Endothelial cell of umbilical vein (primary cell): ENCODE results near the gene LRP6. TPM values are rescaled to one million over a fixed set of nuclear protein-coding genes. Genes with fewer than 3 reads are reported as not detected.

ENCODE experiments used
- BruUV-seq: library from RNA; stranded (reverse); fragments of 400-500 nt; replicated peaks from 2 replicates; lab custom pipeline; 2021; lab: Mats Ljungman, UMichigan
- CTCF ChIA-PET: fragments of 300-600, 350-600 bp; sonication (Branson Sonifier 250); formaldehyde crosslinking; loops from one replicate; lab custom pipeline; 2021; ENCODE audit warnings: antibody characterized with exemption, inconsistent platforms; lab: Charles Lee
- POLR2A ChIA-PET: fragments of 300-600, 350-600 bp; sonication (Branson Sonifier 250); formaldehyde crosslinking; loops from one replicate; lab custom pipeline; 2021; ENCODE audit warnings: antibody characterized with exemption, inconsistent platforms; lab: Charles Lee
- DNase-seq: peaks from one replicate; pipeline ENCODE4 v3.0.0-alpha.2; 2011; ENCODE audit warnings: low read depth, low spot score
- FAIRE-seq: peaks from 2 replicates; lab custom pipeline; 2011; peaks lifted over from hg19 to GRCh38; lab: Jason Lieb, UNC
- H2AFZ ChIP-seq: 2 replicates; pipeline ENCODE4 v1.6.0; 2012; ENCODE audit warnings: low read depth, low read length, control low read depth, inconsistent platforms
- H3K27ac ChIP-seq: 2 replicates; pipeline ENCODE4 v1.5.1; 2011; ENCODE audit warnings: low read depth, mild to moderate bottlenecking, control low read depth, low read length, moderate library complexity; ENCODE audit not compliant: insufficient read depth
- H3K27me3 ChIP-seq, 2 experiments: 2 replicates each; pipeline versions ENCODE4 v1.6.0 to v1.6.1; 2011; ENCODE audit warnings: low read length in 2 of 2, mixed read lengths in 1 of 2; ENCODE audit not compliant: control insufficient read depth in 2 of 2, insufficient read depth in 2 of 2
- H3K36me3 ChIP-seq, 2 experiments: 2 replicates in 1 of 2; 3 replicates in 1 of 2; pipeline ENCODE4 v1.5.1; 2011; ENCODE audit warnings: low read length in 2 of 2, mild to moderate bottlenecking in 1 of 2, moderate library complexity in 1 of 2; ENCODE audit not compliant: control insufficient read depth in 2 of 2, insufficient read depth in 2 of 2; ENCODE audit errors: extremely low read depth in 1 of 2
- H3K4me1 ChIP-seq: 3 replicates; pipeline ENCODE4 v1.5.1; 2011; ENCODE audit warnings: mild to moderate bottlenecking, low read length; ENCODE audit not compliant: control insufficient read depth, insufficient read depth; ENCODE audit errors: extremely low read depth
- H3K4me2 ChIP-seq: 2 replicates; pipeline ENCODE4 v1.6.1; 2011; ENCODE audit warnings: low read length, control low read depth, mixed read lengths; ENCODE audit not compliant: insufficient read depth
- H3K4me3 ChIP-seq, 3 experiments: fragments of 200-600 bp in 1 of 3; sonication (generic), shearing (Covaris generic) in 1 of 3; replicated peaks in 1 of 3; 2 replicates each; pipeline ENCODE4 v1.5.1; 2011 to 2016; ENCODE audit warnings: control low read depth in 3 of 3, low read length in 3 of 3, mild to moderate bottlenecking in 2 of 3, inconsistent platforms in 1 of 3, low read depth in 1 of 3, moderate library complexity in 1 of 3; ENCODE audit not compliant: insufficient read depth in 1 of 3
- H3K79me2 ChIP-seq: 2 replicates; pipeline ENCODE4 v1.6.0; 2012; ENCODE audit warnings: low read length, inconsistent platforms; ENCODE audit not compliant: control insufficient read depth, insufficient read depth
- H3K9ac ChIP-seq: replicated peaks from 2 replicates; pipeline ENCODE3; 2011; ENCODE audit warnings: low read length, control low read depth; ENCODE audit not compliant: insufficient read depth; ENCODE audit errors: extremely low read depth
- H3K9me1 ChIP-seq: replicated peaks from 3 replicates; pipeline ENCODE4 v1.6.0; 2011; ENCODE audit warnings: mild to moderate bottlenecking, low read length; ENCODE audit not compliant: control insufficient read depth, insufficient read depth; ENCODE audit errors: extremely low read depth
- H3K9me3 ChIP-seq: replicated peaks from 2 replicates; pipeline ENCODE4 v1.5.1; 2012; ENCODE audit warnings: low read length, inconsistent platforms; ENCODE audit not compliant: control insufficient read depth, insufficient read depth
- H4K20me1 ChIP-seq: replicated peaks from 2 replicates; pipeline ENCODE3; 2011; ENCODE audit warnings: mild to moderate bottlenecking, low read length; ENCODE audit not compliant: control insufficient read depth, insufficient read depth; ENCODE audit errors: extremely low read depth
- CTCF ChIP-seq, 2 donors: IDR thresholded peaks; 1 replicate in 1 of 2; 2 replicates in 1 of 2; pipeline ENCODE4 v1.5.1; 2011; ENCODE audit warnings: low read length in 2 of 2, mild to moderate bottlenecking in 2 of 2, moderate library complexity in 2 of 2, control low read depth in 1 of 2, inconsistent platforms in 1 of 2, low read depth in 1 of 2; ENCODE audit not compliant: insufficient read depth in 1 of 2; ENCODE audit errors: extremely low read depth in 1 of 2
- EZH2 ChIP-seq: IDR thresholded peaks from 2 replicates; pipeline ENCODE4 v1.6.1; 2012; ENCODE audit warnings: borderline replicate concordance, low read depth, mild to moderate bottlenecking, moderate library complexity, low read length, inconsistent platforms; ENCODE audit not compliant: severe bottlenecking
- FOS ChIP-seq: IDR thresholded peaks from 2 replicates; pipeline ENCODE4 v1.6.1; 2011; ENCODE audit warnings: mild to moderate bottlenecking, low read length, moderate library complexity, borderline replicate concordance; ENCODE audit not compliant: insufficient read depth
- GATA2 ChIP-seq: IDR thresholded peaks from 2 replicates; pipeline ENCODE4 v1.7.0; 2011; ENCODE audit warnings: low read depth, mild to moderate bottlenecking, moderate library complexity, mixed read lengths, low read length; ENCODE audit not compliant: insufficient read length, insufficient read depth
- JUN ChIP-seq: IDR thresholded peaks from 2 replicates; pipeline ENCODE4 v1.6.1; 2011; ENCODE audit warnings: borderline replicate concordance, low read depth; ENCODE audit not compliant: insufficient read length, insufficient read depth
- MAX ChIP-seq: IDR thresholded peaks from 2 replicates; pipeline ENCODE4 v1.6.1; 2011; ENCODE audit not compliant: insufficient read depth, insufficient read length
- MYC ChIP-seq: IDR thresholded peaks from one replicate; pipeline ENCODE4 v1.6.1; 2011; ENCODE audit warnings: mild to moderate bottlenecking, low read depth, low read length
- POLR2A ChIP-seq: IDR thresholded peaks from 2 replicates; pipeline ENCODE4 v1.6.1; 2012; ENCODE audit warnings: low read depth, mild to moderate bottlenecking, control low read depth, low read length
- POLR2AphosphoS5 ChIP-seq: IDR thresholded peaks from 2 replicates; pipeline ENCODE4 v1.6.1; 2012; ENCODE audit warnings: low read depth, mild to moderate bottlenecking, control low read depth, low read length, moderate library complexity; ENCODE audit not compliant: insufficient read depth
- dilution Hi-C: fragments of 300-500 bp; cut with MboI; formaldehyde crosslinking; loops from one replicate; pipeline ENCODE4 v1.15.0; 2019; ENCODE audit warnings: low sequenced_read_pairs; ENCODE audit not compliant: extremely low pct_ligation_motif_present
- intact Hi-C: fragments of 100-400 bp; cut with micrococcal nuclease; formaldehyde crosslinking; loops from one replicate; pipeline ENCODE4 v1.10.0; 2022
- polyA plus RNA-seq, 4 experiments: library from polyadenylated mRNA; depleted of rRNA in 3 of 4; stranded (reverse) in 3 of 4; unstranded in 1 of 4; fragments of >200 nt; gene quantifications; 2 replicates each; pipeline versions ENCODE4 v1.2.1 to v1.2.3, GENCODE V29; 2011 to 2012; ENCODE audit warnings: missing spikeins in 1 of 4
- total RNA-seq: library from RNA; stranded (reverse); gene quantifications from 2 replicates; pipeline ENCODE4 v1.2.3, GENCODE V29; 2021

LRP6 gene
- total and polyA plus RNA-seq, 2 donors (not counting 3 experiments of a cell fraction or from before 2014, with no cell fraction given) = 28.5 to 41.7 TPM

- FAIRE-seq (no peak), DNase-seq (no peak)
- H3K79me2 ChIP-seq = peaks cover 42% of the 10 kb centered on the region
- no peak for TF ChIP-seq MAX
- no peak for TF ChIP-seq POLR2AphosphoS5
- TF ChIP-seq EZH2 = no peak
- no peak for TF ChIP-seq POLR2A
- TF ChIP-seq JUN = no peak
- no peak for TF ChIP-seq MYC
- no peak for TF ChIP-seq FOS
- no peak for TF ChIP-seq GATA2
- TF ChIP-seq CTCF (IDR thresholded peaks at IDR 0.05; ENCODE audit: extremely low read depth in 1 of 2, insufficient read depth in 1 of 2, low read depth in 1 of 2, low read length in 2 of 2) = no peak
- dilution Hi-C loops (no loop called here), intact Hi-C loops (no loop called here)
- H2AFZ ChIP-seq = no peak overlapping the region
- peaks cover 3% of the 10 kb centered on the region for H4K20me1 ChIP-seq
- no TSS peak for BruUV-seq
- POLR2A ChIA-PET = no interaction called here
- H3K27me3 ChIP-seq = no peaks in the 10 kb centered on the region
- H3K9me3 ChIP-seq = no peaks in the 10 kb centered on the region
- H3K4me2 ChIP-seq = no peak overlapping the region
- no peak overlapping the region for H3K4me3 ChIP-seq
- H3K9ac ChIP-seq = no peak overlapping the region
- H3K9me1 ChIP-seq = no peaks in the 10 kb centered on the region
- no peaks in the 10 kb centered on the region for H3K4me1 ChIP-seq
- no peak overlapping the region for H3K27ac ChIP-seq
- CTCF ChIA-PET = no interaction called here
- H3K36me3 ChIP-seq = no peaks in the 10 kb centered on the region
Measured at GRCh38 chr12:12224240-12224940, 42.5 kb downstream of the LRP6 start.
